ENCODE measurements around the gene MKNK2. TPM values are rescaled to one million over a fixed set of nuclear protein-coding genes. Genes with fewer than 3 reads are reported as not detected.
A peak's percentile ranks its signal among the peaks of the same experiment; 100 is the strongest.

The MKNK2 gene
- total RNA-seq, 1 experiment from 2014 or later = 54.4 TPM

GRCh38 chr19:2058570-2059421 lies 7.8 kb upstream of the MKNK2 start:
- no peak for DNase-seq (ENCODE audit: low read depth)

GRCh38 chr19:2057484-2058469 lies 6.7 kb upstream of the MKNK2 start:
- no peak for DNase-seq (ENCODE audit: low read depth)

- no peak for DNase-seq (ENCODE audit: low read depth)
Measured at GRCh38 chr19:2056837-2057192, 5.8 kb upstream of the MKNK2 start.

- peak; percentile 74 for DNase-seq (ENCODE audit: low read depth)
Measured at GRCh38 chr19:2055931-2056836, 5.1 kb upstream of the MKNK2 start.

- DNase-seq (ENCODE audit: low read depth) = no peak
Measured at GRCh38 chr19:2054763-2055162, 3.7 kb upstream of the MKNK2 start.

GRCh38 chr19:2053601-2054389 lies 2.8 kb upstream of the MKNK2 start:
- no peak for DNase-seq (ENCODE audit: low read depth)

GRCh38 chr19:2051773-2052704 lies 995 bp upstream of the MKNK2 start:
- DNase-seq (ENCODE audit: low read depth) = peak; percentile 34

GRCh38 chr19:2050349-2050990 lies 574 bp downstream of the MKNK2 start:
- no peak for DNase-seq (ENCODE audit: low read depth)

- peak; percentile 74 for DNase-seq (ENCODE audit: low read depth)
Measured at GRCh38 chr19:2049741-2050348, 1.2 kb downstream of the MKNK2 start.

- no peak for DNase-seq (ENCODE audit: low read depth)
Measured at GRCh38 chr19:2048959-2049740, 1.9 kb downstream of the MKNK2 start.

GRCh38 chr19:2048104-2048958 lies 2.7 kb downstream of the MKNK2 start:
- no peak for DNase-seq (ENCODE audit: low read depth)

- DNase-seq (ENCODE audit: low read depth) = peak; percentile 84
Measured at GRCh38 chr19:2047449-2048103, 3.5 kb downstream of the MKNK2 start.

GRCh38 chr19:2047076-2047448 lies 4.0 kb downstream of the MKNK2 start:
- no peak for DNase-seq (ENCODE audit: low read depth)

- no peak for DNase-seq (ENCODE audit: low read depth)
Measured at GRCh38 chr19:2046046-2046907, 4.8 kb downstream of the MKNK2 start.

GRCh38 chr19:2045501-2046045 lies 5.5 kb downstream of the MKNK2 start:
- DNase-seq (ENCODE audit: low read depth) = no peak
